GM18505 (cell line): ENCODE results near the gene DCX.
"Not testable (repeated sequence)": the region's sequence is repeated elsewhere in the genome, so short reads cannot be mapped to it uniquely, and the experiment has no call there.

ENCODE experiments used
- ATAC-seq: cut with Tn5 transposase; IDR thresholded peaks from one replicate; pipeline ENCODE4 v1.9.1; 2021; ENCODE audit not compliant: unreplicated experiment
- POLR2A ChIP-seq: IDR thresholded peaks from 4 replicates; pipeline ENCODE4 v1.6.1; 2011; ENCODE audit warnings: borderline replicate concordance; ENCODE audit not compliant: insufficient read depth, insufficient read length; ENCODE audit errors: extremely low read depth

The DCX gene

GRCh38 chrX:111355523-111356115 is 56.4 kb downstream of the DCX start:
- TF ChIP-seq POLR2A: no peak
- no peak for ATAC-seq

GRCh38 chrX:111354496-111354895 is 57.5 kb downstream of the DCX start:
- TF ChIP-seq POLR2A: no peak
- ATAC-seq: no peak

- no peak for TF ChIP-seq POLR2A
Observed at GRCh38 chrX:111353793-111354192, 58.2 kb downstream of the DCX start.

DNA sequence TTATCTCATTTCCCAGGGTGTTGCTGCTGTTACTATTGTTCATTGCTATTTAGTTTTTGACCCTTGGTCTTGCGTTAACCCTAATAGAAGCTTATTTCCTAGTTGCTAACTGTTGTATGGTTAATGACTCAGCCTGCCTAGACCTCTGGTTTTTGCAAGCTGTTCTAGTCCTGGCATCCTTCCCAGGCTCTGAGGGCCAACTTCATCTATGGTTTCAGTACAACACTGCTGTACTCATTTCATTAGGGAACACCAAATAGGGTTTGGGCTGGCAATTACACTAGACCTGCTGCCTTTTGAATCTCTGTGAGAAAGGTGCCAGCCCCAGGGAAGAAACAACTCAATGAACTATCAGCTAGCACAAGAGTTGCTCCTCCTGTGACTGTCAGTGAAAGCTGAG is 59.6 kb downstream of the DCX start:
- no peak for TF ChIP-seq POLR2A
- ATAC-seq: no peak

More at GRCh38 chrX:111353793-111354192, 58.2 kb downstream of the DCX start:
- no peak for ATAC-seq

GRCh38 chrX:111349934-111350333 is 62.1 kb downstream of the DCX start:
- no peak for ATAC-seq
- TF ChIP-seq POLR2A: no peak

DNA sequence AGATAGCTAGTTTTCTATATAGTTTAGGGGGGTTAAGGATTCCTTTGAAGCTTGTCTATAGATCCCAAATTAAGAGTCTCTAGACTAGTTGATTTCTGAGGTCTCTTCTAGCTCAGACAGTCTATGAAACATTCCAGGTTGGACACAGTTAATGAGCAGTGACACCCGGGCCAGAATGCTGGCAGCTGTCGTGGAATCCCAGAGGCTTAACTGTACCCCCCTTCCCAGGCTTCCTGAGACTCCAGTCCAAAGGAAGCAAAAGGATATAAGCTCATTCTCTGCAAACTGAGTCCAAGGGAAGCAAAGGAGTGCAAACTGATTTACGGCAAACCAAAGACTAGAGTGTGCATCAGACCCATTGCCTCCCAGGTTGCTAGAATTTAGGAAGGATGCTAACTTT is 62.9 kb downstream of the DCX start:
- no peak for TF ChIP-seq POLR2A
- no peak for ATAC-seq

DNA sequence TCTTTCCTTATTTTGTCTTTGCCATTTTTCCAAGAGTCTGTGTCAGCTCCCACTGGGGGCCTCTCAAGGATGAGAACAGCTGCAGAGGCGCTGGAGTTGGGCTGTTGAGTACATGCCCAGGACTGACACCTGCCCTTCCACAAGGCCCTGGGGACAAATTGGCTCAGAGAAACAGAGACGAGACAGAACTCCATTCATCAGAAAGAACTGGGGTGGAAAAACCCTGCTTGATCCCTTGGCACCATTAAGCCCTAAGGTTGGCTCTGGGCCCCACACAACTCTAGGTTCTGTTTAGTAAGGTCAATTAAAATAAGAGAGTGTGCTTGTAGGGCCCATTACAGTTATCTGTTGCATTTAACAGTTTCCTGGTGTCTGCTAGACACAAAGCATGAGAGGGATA is 63.6 kb downstream of the DCX start:
- ATAC-seq: no peak
- no peak for TF ChIP-seq POLR2A

- ATAC-seq: not testable (repeated sequence)
Observed at GRCh38 chrX:111346150-111346549, 65.8 kb downstream of the DCX start.

- no peak for ATAC-seq
- TF ChIP-seq POLR2A: no peak
Observed at GRCh38 chrX:111340054-111340453, 71.9 kb downstream of the DCX start.

- TF ChIP-seq POLR2A: no peak
- ATAC-seq: no peak
Observed at GRCh38 chrX:111339212-111339611, 72.8 kb downstream of the DCX start.

GRCh38 chrX:111338095-111338698 is 73.8 kb downstream of the DCX start:
- ATAC-seq: no peak
- no peak for TF ChIP-seq POLR2A

DNA sequence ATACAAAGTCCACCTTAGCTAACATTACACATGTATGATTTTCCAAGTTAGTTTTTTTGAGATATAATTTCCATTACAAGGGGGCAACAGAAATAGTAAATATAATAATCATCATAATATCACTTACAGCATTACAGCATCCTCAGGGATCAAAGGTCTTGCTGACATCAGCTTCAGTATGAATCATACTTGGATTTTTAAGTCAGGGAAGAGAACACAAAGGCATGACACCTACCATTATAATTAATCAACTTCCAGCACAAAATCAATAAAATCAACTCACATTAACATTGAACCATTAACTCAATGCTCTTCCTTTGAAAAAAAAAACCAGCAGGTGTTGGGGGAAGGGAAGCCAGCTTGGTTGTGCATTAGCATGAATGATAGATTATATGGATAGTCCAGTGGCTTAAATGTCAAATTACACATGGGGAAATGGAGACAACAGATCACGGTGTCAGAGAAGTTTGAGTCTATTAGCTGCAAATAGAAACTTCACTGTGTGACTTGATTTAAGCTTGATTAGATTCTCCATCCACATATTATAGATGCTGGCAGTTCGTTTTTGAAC is 74.8 kb downstream of the DCX start:
- ATAC-seq: no peak
- no peak for TF ChIP-seq POLR2A

GRCh38 chrX:111336141-111336540 is 75.9 kb downstream of the DCX start:
- ATAC-seq: no peak
- TF ChIP-seq POLR2A: no peak

GRCh38 chrX:111329370-111329769 is 82.6 kb downstream of the DCX start:
- TF ChIP-seq POLR2A: no peak
- no peak for ATAC-seq

GRCh38 chrX:111328858-111329257 is 83.1 kb downstream of the DCX start:
- ATAC-seq: no peak
- TF ChIP-seq POLR2A: no peak

DNA sequence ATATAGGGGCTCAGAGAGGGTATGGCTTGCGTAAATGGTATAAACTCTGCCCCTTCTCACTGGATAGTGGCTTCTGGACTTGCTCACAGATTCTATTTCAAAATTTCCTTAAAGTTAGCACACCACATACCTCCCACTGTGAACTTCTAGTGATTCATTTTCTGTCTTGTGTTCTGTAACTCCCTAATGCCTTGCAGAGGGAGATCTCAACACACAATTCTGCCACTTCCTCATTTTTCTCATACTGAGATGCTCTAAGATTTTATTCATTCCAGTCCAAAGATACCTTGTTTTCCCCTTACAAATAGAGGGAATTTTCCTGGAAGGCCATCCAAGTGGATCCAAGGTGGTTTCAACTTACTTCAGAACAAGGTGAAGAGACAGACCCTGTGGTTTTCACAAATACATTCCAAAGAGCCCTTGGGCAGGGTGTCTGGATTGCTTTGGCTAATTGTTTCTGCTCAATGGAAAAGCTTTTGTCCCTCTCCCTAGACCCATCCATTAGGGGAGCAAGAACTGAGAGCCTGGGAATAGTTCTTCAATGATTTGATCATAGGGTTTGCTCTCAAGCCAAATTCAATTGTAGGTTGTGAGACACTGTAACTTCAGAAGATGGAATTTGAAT is 89.6 kb downstream of the DCX start:
- no peak for ATAC-seq
- no peak for TF ChIP-seq POLR2A
